Progenitor cell of endocrine pancreas (in vitro differentiated cells): Measurements from ENCODE around the gene CA12. TPM values are rescaled to one million over a fixed set of nuclear protein-coding genes. Genes with fewer than 3 reads are reported as not detected.

ENCODE experiments used
- DNase-seq: peaks from one replicate; pipeline ENCODE4 v3.0.0; 2021; ENCODE audit warnings: low spot score; ENCODE audit not compliant: unreplicated experiment
- H3K27ac Mint-ChIP-seq: 2 replicates; pipeline ENCODE4 v1.8.0; 2021; ENCODE audit warnings: mild to moderate bottlenecking, moderate library complexity, mixed read lengths
- H3K27me3 Mint-ChIP-seq: 2 replicates; pipeline ENCODE4 v1.8.0; 2021; ENCODE audit warnings: mixed read lengths
- H3K36me3 Mint-ChIP-seq: 2 replicates; pipeline ENCODE4 v1.8.0; 2022; ENCODE audit warnings: mixed read lengths; ENCODE audit not compliant: insufficient read depth
- H3K4me1 Mint-ChIP-seq: 2 replicates; pipeline ENCODE4 v1.8.0; 2021; ENCODE audit warnings: low read depth, mixed read lengths
- H3K4me3 Mint-ChIP-seq: 2 replicates; pipeline ENCODE4 v1.8.0; 2021; ENCODE audit warnings: low read depth, mild to moderate bottlenecking, moderate library complexity, mixed read lengths
- H3K9me3 Mint-ChIP-seq: 2 replicates; pipeline ENCODE4 v1.8.0; 2021; ENCODE audit warnings: low read depth, mixed read lengths
- total RNA-seq: library from RNA; stranded (reverse); gene quantifications from 2 replicates; pipeline ENCODE4 v1.2.1, GENCODE V29; 2021
- TF ChIP-seq, protein P1 (sequence below): fragments of 200-600 bp; sonication (generic); IDR thresholded peaks from one replicate; pipeline ENCODE4 v1.5.0; 2021; ENCODE audit warnings: antibody characterized with exemption, mild to moderate bottlenecking; ENCODE audit not compliant: unreplicated experiment

Gene CA12
- total RNA-seq, 1 donor from 2014 or later: 0.38 TPM

DNA sequence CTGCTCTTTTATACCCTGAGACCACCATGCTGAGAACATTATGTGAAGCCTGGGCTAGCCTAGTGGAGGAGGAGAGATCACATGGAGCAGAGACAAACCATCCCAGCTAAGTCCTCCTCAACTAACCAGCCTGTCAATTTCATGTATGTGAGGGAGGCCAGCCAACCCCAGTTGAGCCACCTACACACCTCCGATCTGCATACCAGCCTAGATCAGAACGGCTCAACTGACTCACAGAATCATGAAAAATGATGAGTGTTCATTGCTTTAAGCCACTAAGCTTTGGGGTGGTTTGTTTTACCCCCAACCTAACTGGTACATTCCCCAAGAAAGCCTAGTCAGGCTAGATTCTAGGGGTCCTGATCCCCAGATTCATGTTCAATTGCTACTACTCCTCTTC is 19.4 kb upstream of the CA12 start:
- TF ChIP-seq, protein P1, sequence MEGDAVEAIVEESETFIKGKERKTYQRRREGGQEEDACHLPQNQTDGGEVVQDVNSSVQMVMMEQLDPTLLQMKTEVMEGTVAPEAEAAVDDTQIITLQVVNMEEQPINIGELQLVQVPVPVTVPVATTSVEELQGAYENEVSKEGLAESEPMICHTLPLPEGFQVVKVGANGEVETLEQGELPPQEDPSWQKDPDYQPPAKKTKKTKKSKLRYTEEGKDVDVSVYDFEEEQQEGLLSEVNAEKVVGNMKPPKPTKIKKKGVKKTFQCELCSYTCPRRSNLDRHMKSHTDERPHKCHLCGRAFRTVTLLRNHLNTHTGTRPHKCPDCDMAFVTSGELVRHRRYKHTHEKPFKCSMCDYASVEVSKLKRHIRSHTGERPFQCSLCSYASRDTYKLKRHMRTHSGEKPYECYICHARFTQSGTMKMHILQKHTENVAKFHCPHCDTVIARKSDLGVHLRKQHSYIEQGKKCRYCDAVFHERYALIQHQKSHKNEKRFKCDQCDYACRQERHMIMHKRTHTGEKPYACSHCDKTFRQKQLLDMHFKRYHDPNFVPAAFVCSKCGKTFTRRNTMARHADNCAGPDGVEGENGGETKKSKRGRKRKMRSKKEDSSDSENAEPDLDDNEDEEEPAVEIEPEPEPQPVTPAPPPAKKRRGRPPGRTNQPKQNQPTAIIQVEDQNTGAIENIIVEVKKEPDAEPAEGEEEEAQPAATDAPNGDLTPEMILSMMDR: no peak
- H3K27me3 Mint-ChIP-seq: peaks cover 3% of the 10 kb centered on the region
- DNase-seq: no peak
- no peak overlapping the region for H3K4me3 Mint-ChIP-seq
- no peaks in the 10 kb centered on the region for H3K36me3 Mint-ChIP-seq
- peaks cover 2% of the 10 kb centered on the region for H3K9me3 Mint-ChIP-seq
- no peak overlapping the region for H3K27ac Mint-ChIP-seq
- H3K4me1 Mint-ChIP-seq: no peaks in the 10 kb centered on the region

DNA sequence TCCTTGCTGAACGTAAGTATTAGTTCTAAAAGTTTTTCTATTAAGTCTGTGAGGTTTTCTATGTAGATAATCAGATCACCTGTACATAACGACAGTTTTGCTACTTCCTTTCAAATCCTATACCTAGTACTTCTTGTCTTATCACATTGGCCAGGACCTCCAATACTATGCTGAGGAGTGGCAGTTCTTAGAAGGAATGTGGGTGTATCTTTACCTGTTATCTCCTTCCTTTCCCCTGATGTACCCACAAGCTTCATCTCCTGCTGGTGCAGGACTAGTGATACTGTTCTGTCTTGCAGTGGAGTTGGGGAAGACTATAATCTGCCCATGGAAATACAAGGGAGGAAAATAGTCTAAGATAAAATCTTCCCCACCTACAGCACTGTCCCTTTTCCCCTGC is 16.8 kb upstream of the CA12 start:
- peaks cover 8% of the 10 kb centered on the region for H3K9me3 Mint-ChIP-seq
- peaks cover 3% of the 10 kb centered on the region for H3K27me3 Mint-ChIP-seq
- peaks cover 2% of the 10 kb centered on the region for H3K4me1 Mint-ChIP-seq
- TF ChIP-seq, protein P1: no peak
- no peak overlapping the region for H3K4me3 Mint-ChIP-seq
- DNase-seq: no peak
- H3K36me3 Mint-ChIP-seq: no peaks in the 10 kb centered on the region
- H3K27ac Mint-ChIP-seq: no peak overlapping the region

DNA sequence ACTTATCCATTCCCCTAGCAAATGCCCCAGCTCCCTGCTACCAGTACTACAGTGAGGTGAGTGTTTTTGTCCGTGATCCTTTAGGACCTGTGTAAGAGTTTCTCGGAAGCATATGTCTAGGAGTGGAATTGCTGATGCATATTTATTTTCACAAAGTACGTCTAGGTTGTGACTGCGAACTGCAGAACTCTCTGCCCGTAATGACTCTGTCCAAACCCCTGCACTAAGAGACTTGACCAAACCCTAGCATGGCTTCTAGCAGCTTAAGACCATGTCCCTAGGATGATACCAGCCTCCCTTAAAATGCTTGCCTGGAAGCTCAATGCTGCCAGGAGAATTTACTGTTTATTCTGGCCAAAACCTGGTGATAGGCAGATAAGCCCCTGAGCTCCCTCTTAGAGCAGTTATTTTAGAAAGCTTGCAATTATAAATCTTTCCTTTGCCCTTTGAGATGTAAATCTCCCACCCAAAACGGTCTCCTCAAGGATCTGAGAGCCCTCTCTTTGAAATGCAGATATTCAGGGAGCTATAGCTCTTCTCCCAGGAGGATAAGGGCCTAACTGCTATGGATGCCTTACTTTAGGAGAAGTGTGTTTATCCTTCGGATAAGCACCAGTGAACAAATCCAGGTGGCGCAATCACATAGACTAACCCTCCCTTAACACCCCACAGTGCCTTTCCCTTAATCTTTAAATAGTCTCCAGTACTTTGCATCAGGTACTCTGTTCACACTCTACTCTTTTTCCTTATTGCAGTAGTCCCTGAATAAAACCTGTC is 14.7 kb upstream of the CA12 start:
- TF ChIP-seq, protein P1: no peak
- Mint-ChIP-seq H3K36me3 (no peaks in the 10 kb centered on the region), H3K4me3 (no peak overlapping the region), H3K27me3 (peaks cover 10% of the 10 kb centered on the region), H3K9me3 (peaks cover 8% of the 10 kb centered on the region), H3K4me1 (peaks cover 2% of the 10 kb centered on the region), H3K27ac (no peak overlapping the region)
- no peak for DNase-seq

DNA sequence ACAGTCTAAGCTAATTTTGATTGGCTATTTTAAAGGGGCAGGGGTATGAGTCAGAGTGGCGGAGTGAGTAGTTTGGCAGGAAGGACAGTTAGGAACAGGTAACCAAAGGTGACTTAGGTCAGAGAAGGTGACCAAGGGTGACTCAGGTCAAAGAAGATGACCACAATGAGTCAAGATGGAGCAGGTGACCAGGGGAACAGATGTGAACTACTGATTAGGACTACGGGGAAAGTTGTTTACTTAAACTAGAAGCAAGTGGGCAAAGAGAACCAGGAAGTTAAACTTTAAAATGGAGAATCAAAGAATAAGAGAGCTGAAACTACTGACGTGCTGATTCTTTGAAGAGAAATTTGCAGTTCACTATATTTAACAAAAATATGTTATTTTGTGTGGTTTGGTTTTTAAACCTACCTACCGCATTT is 14.1 kb upstream of the CA12 start:
- Mint-ChIP-seq H3K4me3 (no peak overlapping the region), H3K36me3 (no peaks in the 10 kb centered on the region), H3K27me3 (peaks cover 10% of the 10 kb centered on the region), H3K9me3 (peaks cover 8% of the 10 kb centered on the region), H3K27ac (no peak overlapping the region), H3K4me1 (peaks cover 2% of the 10 kb centered on the region)
- DNase-seq: no peak
- TF ChIP-seq, protein P1: no peak

DNA sequence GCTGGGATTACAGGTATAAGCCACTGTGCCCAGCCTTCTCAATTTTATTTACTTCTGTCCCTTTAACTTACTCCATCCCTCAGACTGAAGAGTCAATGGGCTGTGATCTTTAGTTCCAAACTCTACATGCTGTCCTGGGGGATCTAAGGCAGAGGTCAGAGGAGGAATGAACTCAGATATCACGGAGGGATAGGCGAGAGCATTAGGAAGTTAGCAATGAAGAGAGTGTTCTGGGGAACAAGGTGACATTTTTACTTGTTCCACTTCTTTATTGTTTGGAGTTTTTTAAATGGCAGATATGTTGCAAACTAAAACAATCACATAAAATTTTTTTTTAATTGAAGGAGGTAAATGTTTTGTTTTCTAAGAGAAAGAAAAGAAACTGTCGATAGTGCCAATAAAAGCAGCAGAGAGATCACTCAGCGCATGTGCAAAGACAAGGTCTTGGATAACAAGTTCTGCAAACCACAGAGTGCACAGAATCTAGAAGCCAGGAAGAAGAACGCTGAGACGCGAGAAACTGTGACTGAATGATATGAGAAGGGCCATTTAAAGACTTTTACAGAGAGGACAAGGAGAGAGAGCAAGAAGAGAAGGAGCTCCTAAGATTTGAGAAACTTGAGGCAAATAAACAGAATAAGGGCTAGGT is 10.8 kb upstream of the CA12 start:
- H3K27me3 Mint-ChIP-seq: peaks cover 15% of the 10 kb centered on the region
- no peak overlapping the region for H3K4me3 Mint-ChIP-seq
- peaks cover 6% of the 10 kb centered on the region for H3K9me3 Mint-ChIP-seq
- no peak overlapping the region for H3K27ac Mint-ChIP-seq
- peaks cover 2% of the 10 kb centered on the region for H3K4me1 Mint-ChIP-seq
- no peaks in the 10 kb centered on the region for H3K36me3 Mint-ChIP-seq
- no peak for DNase-seq
- TF ChIP-seq, protein P1: no peak
